Measurements from ENCODE around the gene CEP350. TPM values are rescaled to one million over a fixed set of nuclear protein-coding genes. Genes with fewer than 3 reads are reported as not detected.

CEP350 gene
- total RNA-seq, 2 donors from 2014 or later = 51.1 to 73.8 TPM

DNA sequence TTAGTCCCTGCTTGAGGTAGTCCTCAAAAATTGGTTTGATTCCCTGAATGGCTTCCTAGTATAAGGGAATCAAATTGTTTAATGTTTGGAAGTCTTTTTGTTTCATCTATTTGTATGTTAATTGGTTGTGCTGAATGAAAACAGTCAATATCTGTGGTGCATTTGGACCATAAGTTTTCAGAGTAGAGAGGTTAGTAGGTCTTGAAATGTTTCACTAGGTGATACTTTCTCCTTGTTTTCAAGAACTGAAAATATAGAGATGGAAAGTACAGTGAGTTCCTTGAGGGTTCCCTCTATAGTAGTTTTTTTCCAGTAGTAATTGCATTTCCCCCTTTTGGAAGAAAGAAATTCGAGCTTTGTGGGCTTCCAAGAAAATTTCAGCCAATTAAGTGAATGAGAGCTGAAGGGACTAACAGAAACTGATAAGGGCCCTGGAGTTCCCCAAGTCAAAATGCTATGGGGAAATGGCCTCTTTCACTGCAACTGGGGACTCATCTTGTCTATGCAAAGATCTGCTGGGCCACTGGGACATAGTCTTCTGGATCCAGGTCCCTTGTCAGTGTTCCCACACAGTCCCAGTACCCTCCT lies 18.6 kb upstream of the CEP350 start:
- no peak for ATAC-seq (ENCODE audit: insufficient number of reproducible peaks, low FRiP score, low read depth)
- DNase-seq (ENCODE audit: low spot score) = no peak
- H3K27ac ChIP-seq = no peak overlapping the region
- H3K36me3 ChIP-seq = no peaks in the 10 kb centered on the region
- no peak overlapping the region for H3K4me3 ChIP-seq
- no peak for TF ChIP-seq CTCF (IDR thresholded peaks at IDR 0.05)
- peaks cover 6 to 10% of the 10 kb centered on the region in 2 donors for H3K4me1 ChIP-seq (ENCODE audit: control insufficient read depth in 1 of 2, low read depth in 2 of 2)
- no peaks in the 10 kb centered on the region for H3K27me3 ChIP-seq (replicated peaks; ENCODE audit: insufficient read depth)
- no peaks in the 10 kb centered on the region for H3K9me3 ChIP-seq

GRCh38 chr1:179937668-179938254 lies 16.8 kb upstream of the CEP350 start:
- Histone ChIP-seq H3K36me3 (no peaks in the 10 kb centered on the region), H3K9me3 (no peaks in the 10 kb centered on the region), H3K27ac (no peak overlapping the region), H3K4me1 (ENCODE audit: control insufficient read depth in 1 of 2, low read depth in 2 of 2) (no peaks in the 10 kb centered on the region), H3K27me3 (replicated peaks; ENCODE audit: insufficient read depth) (no peaks in the 10 kb centered on the region), H3K4me3 (no peak overlapping the region)
- no peak for TF ChIP-seq CTCF (IDR thresholded peaks at IDR 0.05)
- DNase-seq (ENCODE audit: low spot score) = no peak
- no peak for ATAC-seq (ENCODE audit: insufficient number of reproducible peaks, low FRiP score, low read depth)

- H3K27ac ChIP-seq = no peak overlapping the region
- H3K4me1 ChIP-seq (ENCODE audit: control insufficient read depth in 1 of 2, low read depth in 2 of 2) = no peaks in the 10 kb centered on the region
- H3K4me3 ChIP-seq = no peak overlapping the region
- H3K9me3 ChIP-seq = no peaks in the 10 kb centered on the region
- no peak for DNase-seq (ENCODE audit: low spot score)
- no peak for TF ChIP-seq CTCF (IDR thresholded peaks at IDR 0.05)
- no peak for ATAC-seq (ENCODE audit: insufficient number of reproducible peaks, low FRiP score, low read depth)
- no peaks in the 10 kb centered on the region for H3K36me3 ChIP-seq
- H3K27me3 ChIP-seq (replicated peaks; ENCODE audit: insufficient read depth) = no peaks in the 10 kb centered on the region
Measured at GRCh38 chr1:179938752-179939151, 15.9 kb upstream of the CEP350 start.

- DNase-seq (ENCODE audit: low spot score) (no peak), ATAC-seq (ENCODE audit: insufficient number of reproducible peaks, low FRiP score, low read depth) (no peak)
- Histone ChIP-seq H3K4me3 (no peak overlapping the region), H3K27me3 (replicated peaks; ENCODE audit: insufficient read depth) (no peaks in the 10 kb centered on the region), H3K27ac (no peak overlapping the region), H3K9me3 (no peaks in the 10 kb centered on the region), H3K36me3 (no peaks in the 10 kb centered on the region), H3K4me1 (ENCODE audit: control insufficient read depth in 1 of 2, low read depth in 2 of 2) (no peaks in the 10 kb centered on the region)
- TF ChIP-seq CTCF (IDR thresholded peaks at IDR 0.05) = no peak
Measured at GRCh38 chr1:179939941-179940340, 14.7 kb upstream of the CEP350 start.

GRCh38 chr1:179941454-179941853 lies 13.2 kb upstream of the CEP350 start:
- H3K27me3 ChIP-seq (replicated peaks; ENCODE audit: insufficient read depth) = no peaks in the 10 kb centered on the region
- ATAC-seq (ENCODE audit: insufficient number of reproducible peaks, low FRiP score, low read depth) (no peak), DNase-seq (ENCODE audit: low spot score) (no peak)
- no peaks in the 10 kb centered on the region for H3K4me1 ChIP-seq (ENCODE audit: control insufficient read depth in 1 of 2, low read depth in 2 of 2)
- no peak for TF ChIP-seq CTCF (IDR thresholded peaks at IDR 0.05)
- no peaks in the 10 kb centered on the region for H3K9me3 ChIP-seq
- no peaks in the 10 kb centered on the region for H3K36me3 ChIP-seq
- H3K4me3 ChIP-seq = no peak overlapping the region
- H3K27ac ChIP-seq = no peak overlapping the region

Data from thoracic aorta (tissue), 2 donors.